Sigmoid colon (tissue), 7 donors: Measurements from ENCODE around the gene EDEM3. TPM values are rescaled to one million over a fixed set of nuclear protein-coding genes. Genes with fewer than 3 reads are reported as not detected.

Experiments used
- DNase-seq: peaks from one replicate; pipeline ENCODE4 v3.0.0-alpha.2; 2019
- H3K27ac ChIP-seq, 4 donors: fragments of 200-600 bp; sonication (generic); one replicate each; pipeline ENCODE4 v1.5.1; 2016 to 2019; ENCODE audit warnings: mild to moderate bottlenecking in 1 of 4
- H3K27me3 ChIP-seq, 3 donors: fragments of 200-600 bp; sonication (generic); one replicate each; pipeline ENCODE4 v1.5.1; 2019; ENCODE audit warnings: mild to moderate bottlenecking in 1 of 3
- H3K36me3 ChIP-seq, 4 donors: fragments of 200-600 bp; sonication (generic); one replicate each; pipeline ENCODE4 v1.5.1; 2016 to 2019
- H3K4me1 ChIP-seq, 4 donors: fragments of 200-600 bp; sonication (generic); one replicate each; pipeline ENCODE4 v1.5.1; 2017 to 2019
- H3K4me3 ChIP-seq, 4 donors: fragments of 200-600 bp; sonication (generic); one replicate each; pipeline ENCODE4 v1.5.1; 2017 to 2019; ENCODE audit warnings: mild to moderate bottlenecking in 2 of 4, moderate library complexity in 1 of 4
- H3K9me3 ChIP-seq, 4 donors: fragments of 200-600 bp in 3 of 4; sonication (generic) in 3 of 4; one replicate each; pipeline versions ENCODE4 v1.5.1 to v1.6.1; 2013 to 2019
- CTCF ChIP-seq, 4 experiments: fragments of 450-650 bp in 3 of 4; fragments of 200-600 bp in 1 of 4; IDR thresholded peaks; one replicate each; pipeline ENCODE4 v1.5.1; 2016 to 2019; ENCODE audit warnings: antibody characterized with exemption in 4 of 4, mild to moderate bottlenecking in 3 of 4, moderate library complexity in 2 of 4
- EP300 ChIP-seq, 4 donors: sonication (generic); formaldehyde crosslinking; IDR thresholded peaks; one replicate each; pipeline ENCODE4 v1.6.1; 2017; ENCODE audit warnings: antibody characterized with exemption in 4 of 4
- POLR2A ChIP-seq, 2 donors: fragments of 450-650 bp; IDR thresholded peaks; one replicate each; pipeline ENCODE4 v1.6.1; 2016; ENCODE audit warnings: antibody characterized with exemption in 2 of 2, mild to moderate bottlenecking in 2 of 2, moderate library complexity in 2 of 2
- POLR2AphosphoS5 ChIP-seq, 4 donors: sonication (generic); formaldehyde crosslinking; IDR thresholded peaks; one replicate each; pipeline ENCODE4 v1.6.1; 2017; ENCODE audit warnings: antibody characterized with exemption in 4 of 4
- WGBS, 2 donors: extraction: QIAGEN DNeasy Blood & Tissue Kit; methylation state at CpG; one replicate each; pipeline ENCODE4 v1.1.7; 2013; 5-methylcytosine and 5-hydroxymethylcytosine counted together
- intact Hi-C: fragments of 100-400 bp; cut with DNase I; formaldehyde crosslinking; loops from one replicate; pipeline ENCODE4 v1.15.1; 2023
- polyA plus RNA-seq, 3 donors: library from polyadenylated mRNA; stranded (reverse); fragments of 200-250 nt; gene quantifications; one replicate each; pipeline ENCODE4 v1.2.3, GENCODE V29; 2013
- total RNA-seq, 4 donors: library from RNA; depleted of rRNA; stranded (reverse); fragments of >200 nt; gene quantifications; one replicate each; pipeline ENCODE4 v1.1.0, GENCODE V29; 2016
- donor health status: healthy with polysubstance abuse.
- donor health status: Bipolar disorder and iron deficiency.
- donor health status: healthy.

Gene EDEM3
- total and polyA plus RNA-seq, 7 donors, result 8.4 to 29.3 (median 21.4) TPM

DNA sequence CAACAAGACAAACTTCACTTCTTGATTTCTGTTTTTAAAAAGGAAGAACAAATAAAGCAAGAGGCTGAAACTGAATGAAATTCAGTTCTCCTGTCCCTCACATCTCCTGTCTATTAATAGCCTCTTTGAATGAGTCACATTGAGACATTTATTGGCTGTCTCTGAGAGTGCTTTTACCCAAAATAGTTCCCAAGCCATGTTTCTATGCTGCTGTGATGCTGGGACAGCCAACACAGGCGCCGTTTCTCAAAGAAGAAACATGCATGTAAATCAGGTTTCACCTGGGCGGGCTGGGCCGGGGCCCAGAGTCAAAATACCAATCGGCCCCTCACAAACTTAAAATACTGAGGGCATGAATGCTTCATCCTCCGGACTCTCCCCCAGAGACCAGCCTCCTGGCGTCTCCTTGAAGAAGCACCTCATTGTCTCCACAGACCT is 105.2 kb downstream of the EDEM3 start:
- Histone ChIP-seq H3K27ac (peak overlapping the region in 2 of 4 donors; percentile 7 to 46), H3K4me1 (peaks cover 0 to 11% (median 8%) of the 10 kb centered on the region in 4 donors), H3K4me3 (no peak overlapping the region), H3K9me3 (no peaks in the 10 kb centered on the region), H3K36me3 (no peaks in the 10 kb centered on the region), H3K27me3 (no peaks in the 10 kb centered on the region)
- 83 to 92% methylated on average over 7 of the region's 7 CpGs for WGBS, 2 donors
- intact Hi-C loops, result no loop called here
- TF ChIP-seq CTCF (IDR thresholded peaks at IDR 0.05), result no peak
- no peak for TF ChIP-seq EP300 (IDR thresholded peaks at IDR 0.05)
- DNase-seq, result no peak

DNA sequence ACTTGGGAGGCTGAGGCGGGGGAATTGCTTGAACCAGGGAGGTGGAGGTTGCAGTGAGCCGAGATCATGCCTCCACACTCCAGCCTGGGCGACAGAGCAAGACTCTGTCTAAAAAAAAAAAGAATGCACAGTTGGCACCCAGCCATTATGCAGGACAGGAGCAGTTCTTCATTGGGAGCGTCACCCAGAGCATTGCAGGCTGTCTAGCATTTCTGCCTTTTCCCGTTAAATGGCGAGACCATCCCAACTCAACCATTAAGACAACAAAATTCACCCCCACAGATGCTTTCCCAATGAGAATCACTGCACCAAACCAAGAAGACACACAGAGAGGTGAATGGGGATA is 105.8 kb downstream of the EDEM3 start:
- no peak for DNase-seq

DNA sequence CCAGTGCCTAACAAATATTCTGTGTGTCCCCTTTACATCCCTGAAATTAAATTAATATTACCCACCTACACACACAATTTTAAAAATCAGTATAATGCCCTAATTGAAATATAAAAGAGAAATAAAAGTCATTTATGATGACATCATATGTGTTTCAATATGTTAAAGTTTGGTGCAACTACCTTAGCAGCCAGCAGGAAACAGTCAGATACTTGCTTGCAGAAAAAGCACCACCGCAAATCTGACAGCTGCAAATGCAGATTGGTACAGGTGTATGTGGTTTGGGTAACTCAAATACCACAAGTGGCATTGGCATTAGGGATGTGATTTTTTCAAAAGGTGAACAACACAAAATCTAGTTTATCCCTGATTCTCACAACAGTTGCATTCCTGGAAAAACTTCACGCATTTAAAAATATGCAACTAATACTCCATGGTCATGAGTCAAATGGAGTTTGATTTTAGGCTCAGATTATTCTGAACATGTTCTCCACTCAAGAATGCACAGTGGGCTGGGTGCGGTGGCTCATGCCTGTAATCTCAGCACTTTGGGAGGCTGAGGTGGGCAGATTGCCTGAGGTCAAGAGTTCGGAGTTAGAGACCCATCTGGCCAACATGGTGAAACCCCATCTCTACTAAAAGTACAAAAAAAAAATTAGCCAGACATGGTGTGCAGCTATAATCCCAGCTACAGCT is 106.3 kb downstream of the EDEM3 start:
- no peak for DNase-seq
- intact Hi-C loops, result no loop called here
- TF ChIP-seq POLR2AphosphoS5 (IDR thresholded peaks at IDR 0.05), result no peak
- no peak for TF ChIP-seq EP300 (IDR thresholded peaks at IDR 0.05)
- TF ChIP-seq CTCF (IDR thresholded peaks at IDR 0.05), result no peak
- TF ChIP-seq POLR2A (IDR thresholded peaks at IDR 0.05), result no peak
- Histone ChIP-seq H3K4me1 (peaks cover 0 to 11% (median 8%) of the 10 kb centered on the region in 4 donors), H3K4me3 (no peak overlapping the region), H3K27ac (no peak overlapping the region), H3K36me3 (no peaks in the 10 kb centered on the region), H3K9me3 (no peaks in the 10 kb centered on the region), H3K27me3 (no peaks in the 10 kb centered on the region)
- 90 to 94% methylated on average over 4 of the region's 4 CpGs for WGBS, 2 donors

More for the DNA sequence above, 105.8 kb downstream of the EDEM3 start:
- no peaks in the 10 kb centered on the region for H3K36me3 ChIP-seq
- H3K27ac ChIP-seq, result peak overlapping the region in 2 of 4 donors; percentile 7 to 46
- H3K4me1 ChIP-seq, result peaks cover 0 to 11% (median 8%) of the 10 kb centered on the region in 4 donors
- no peaks in the 10 kb centered on the region for H3K27me3 ChIP-seq
- 91 to 94% methylated on average over 6 of the region's 6 CpGs for WGBS, 2 donors
- no peaks in the 10 kb centered on the region for H3K9me3 ChIP-seq
- H3K4me3 ChIP-seq, result no peak overlapping the region
- intact Hi-C loops, result no loop called here
- TF ChIP-seq CTCF (IDR thresholded peaks at IDR 0.05), result no peak
- TF ChIP-seq POLR2AphosphoS5 (IDR thresholded peaks at IDR 0.05), result no peak
- no peak for TF ChIP-seq EP300 (IDR thresholded peaks at IDR 0.05)
- TF ChIP-seq POLR2A (IDR thresholded peaks at IDR 0.05), result no peak

- Histone ChIP-seq H3K27ac (no peak overlapping the region), H3K4me1 (peaks cover 0 to 11% (median 8%) of the 10 kb centered on the region in 4 donors), H3K36me3 (no peaks in the 10 kb centered on the region), H3K9me3 (no peaks in the 10 kb centered on the region), H3K27me3 (no peaks in the 10 kb centered on the region), H3K4me3 (no peak overlapping the region)
- WGBS, 2 donors, result 88 to 95% methylated on average over 4 of the region's 4 CpGs
- DNase-seq, result no peak
- TF ChIP-seq EP300 (IDR thresholded peaks at IDR 0.05), result no peak
- no peak for TF ChIP-seq CTCF (IDR thresholded peaks at IDR 0.05)
- TF ChIP-seq POLR2AphosphoS5 (IDR thresholded peaks at IDR 0.05), result no peak
- TF ChIP-seq POLR2A (IDR thresholded peaks at IDR 0.05), result no peak
- intact Hi-C loops, result no loop called here
Observed at GRCh38 chr1:184647471-184647870, 107.2 kb downstream of the EDEM3 start.

- no peaks in the 10 kb centered on the region for H3K9me3 ChIP-seq
- H3K36me3 ChIP-seq, result no peaks in the 10 kb centered on the region
- TF ChIP-seq CTCF (IDR thresholded peaks at IDR 0.05) (no peak), EP300 (IDR thresholded peaks at IDR 0.05) (no peak), POLR2AphosphoS5 (IDR thresholded peaks at IDR 0.05) (no peak), POLR2A (IDR thresholded peaks at IDR 0.05) (no peak)
- no peak overlapping the region for H3K27ac ChIP-seq
- H3K4me1 ChIP-seq, result peaks cover 0 to 11% (median 8%) of the 10 kb centered on the region in 4 donors
- H3K4me3 ChIP-seq, result no peak overlapping the region
- intact Hi-C loops, result no loop called here
- H3K27me3 ChIP-seq, result no peaks in the 10 kb centered on the region
- DNase-seq, result no peak
- 94 to 95% methylated on average over 3 of the region's 3 CpGs for WGBS, 2 donors
Observed at GRCh38 chr1:184646824-184647223, 107.8 kb downstream of the EDEM3 start.
